NCI-H187 treated with DMSO at 0.1 percent for 48 hours (cell line): ENCODE data around the gene GAS2.

Source experiments
- DNase-seq: peaks from one replicate; lab custom pipeline; 2025; lab: John Stamatoyannopoulos, UW

The GAS2 gene

DNA sequence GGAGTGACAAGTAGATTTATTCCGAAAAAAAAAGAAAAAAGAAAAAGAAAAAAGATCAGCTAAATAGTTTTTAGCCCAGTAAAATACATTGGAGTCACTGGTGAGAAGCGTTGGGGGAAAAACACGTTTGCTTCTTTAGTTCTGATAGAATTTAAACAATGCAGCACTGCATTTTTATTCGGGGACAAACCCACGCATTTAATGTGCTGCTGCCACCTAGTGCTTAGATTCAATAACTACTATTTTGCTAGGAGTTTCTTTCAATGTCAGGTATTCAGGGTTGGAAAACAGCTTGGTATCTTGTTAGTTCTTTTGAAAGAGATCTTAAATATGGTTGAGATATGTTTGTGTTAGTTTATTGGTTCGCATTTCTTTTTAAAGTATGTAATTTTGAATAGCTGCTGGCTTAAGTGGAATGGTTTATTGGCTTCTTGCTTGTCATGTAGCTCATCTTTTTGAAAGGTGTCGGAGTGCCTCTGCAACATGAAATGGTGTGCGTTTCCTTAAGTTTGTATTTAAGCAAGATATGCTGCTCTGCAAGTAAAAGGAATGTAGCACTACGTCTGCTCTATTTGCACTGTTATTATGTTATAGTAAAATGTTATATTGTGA is 121.2 kb downstream of the GAS2 start:
- DNase-seq, result peak; percentile 51

DNA sequence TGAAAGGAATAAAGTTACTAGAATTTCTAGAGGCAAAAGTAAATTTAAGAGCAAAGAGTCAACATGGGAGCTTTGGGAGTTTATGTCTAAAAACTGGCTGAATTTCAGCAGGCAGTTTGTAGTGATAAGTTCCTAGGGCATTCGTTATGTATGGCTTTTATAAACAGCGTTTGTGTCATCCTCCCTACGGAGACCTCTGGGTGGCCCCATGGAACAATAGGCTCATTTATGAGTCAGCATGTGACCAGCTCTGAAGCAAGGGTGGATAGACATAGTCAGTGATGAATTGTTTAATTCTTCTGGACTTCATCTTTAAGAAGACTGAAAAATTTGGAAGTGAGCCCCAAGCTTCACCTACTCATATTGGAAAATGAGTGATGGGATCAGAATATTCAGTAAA is 126.1 kb downstream of the GAS2 start:
- DNase-seq, result no peak

DNA sequence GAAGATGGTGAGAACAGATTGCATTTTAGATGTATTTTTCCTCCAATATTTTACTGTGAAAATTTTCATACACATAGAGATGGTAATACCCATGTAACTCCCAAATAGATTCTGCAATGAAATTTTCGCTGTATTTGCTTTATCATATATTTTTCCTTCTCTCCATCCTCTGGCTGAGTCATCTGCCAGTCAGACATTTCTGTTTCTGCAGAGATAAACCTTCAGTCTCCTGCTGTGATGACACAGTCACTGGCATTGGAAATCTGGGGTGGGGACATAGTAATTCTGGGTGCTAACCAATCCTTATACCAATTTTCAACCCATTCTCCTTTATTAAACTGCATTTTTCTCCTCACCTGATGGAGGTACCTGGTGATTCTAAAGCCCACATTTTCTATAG is 129.5 kb downstream of the GAS2 start:
- no peak for DNase-seq

DNA sequence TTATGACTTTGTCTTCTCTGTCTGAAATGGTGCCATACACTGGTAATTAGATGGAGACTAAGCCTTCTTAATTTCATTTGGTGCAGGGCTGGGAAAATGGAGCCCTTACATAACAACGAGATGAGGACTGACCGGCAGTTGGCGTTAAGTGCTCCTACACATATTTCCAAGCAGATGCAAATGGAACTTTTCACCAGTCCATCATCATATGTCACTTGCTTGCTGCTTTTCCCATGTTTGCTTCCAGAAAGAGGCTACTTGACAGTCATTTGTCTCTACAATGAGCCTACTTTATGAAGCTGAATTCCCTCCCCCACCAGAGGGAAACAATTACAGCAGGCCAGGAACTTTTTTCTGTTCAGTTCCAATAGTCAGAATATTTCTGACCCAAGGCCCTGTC is 130.6 kb downstream of the GAS2 start:
- peak; percentile 93 for DNase-seq

DNA sequence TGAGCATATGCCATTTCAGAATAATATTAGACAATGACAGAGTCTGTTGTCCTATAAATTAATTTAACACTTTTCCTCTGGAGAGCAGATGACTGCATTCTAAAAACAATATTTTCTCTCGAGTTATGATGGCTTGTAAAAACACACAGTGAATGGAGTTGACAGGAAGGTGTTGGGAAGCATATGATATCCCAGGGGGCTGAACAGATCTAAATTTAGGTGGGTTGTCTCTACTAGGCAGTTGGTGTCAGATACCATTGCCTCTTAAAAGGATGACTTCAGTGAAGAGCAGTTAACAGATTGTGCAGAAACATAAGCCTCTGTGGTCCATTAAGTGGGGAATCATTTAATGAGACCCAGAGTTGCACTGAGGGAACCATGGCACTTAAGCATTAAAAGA is 132.5 kb downstream of the GAS2 start:
- DNase-seq, result peak; percentile 52

DNA sequence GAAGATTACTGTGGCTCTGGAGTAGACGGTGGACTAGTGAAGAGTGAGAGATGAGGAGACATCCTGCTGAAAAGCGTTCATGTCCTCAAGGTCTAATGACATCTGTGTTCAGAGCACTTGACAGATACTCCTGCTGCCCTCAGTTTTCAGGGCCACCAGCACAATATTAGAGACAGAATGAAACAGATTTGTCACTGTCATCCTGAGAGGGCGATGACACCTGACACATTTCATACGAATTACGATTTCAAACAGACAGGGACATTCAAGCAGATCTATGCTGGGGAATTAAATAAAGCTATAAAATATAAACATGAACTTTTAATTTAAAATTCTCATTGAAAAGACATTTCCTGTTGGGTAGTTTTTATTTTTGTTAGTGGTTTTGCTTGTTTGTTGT is 134.1 kb downstream of the GAS2 start:
- peak; percentile 85 for DNase-seq

DNA sequence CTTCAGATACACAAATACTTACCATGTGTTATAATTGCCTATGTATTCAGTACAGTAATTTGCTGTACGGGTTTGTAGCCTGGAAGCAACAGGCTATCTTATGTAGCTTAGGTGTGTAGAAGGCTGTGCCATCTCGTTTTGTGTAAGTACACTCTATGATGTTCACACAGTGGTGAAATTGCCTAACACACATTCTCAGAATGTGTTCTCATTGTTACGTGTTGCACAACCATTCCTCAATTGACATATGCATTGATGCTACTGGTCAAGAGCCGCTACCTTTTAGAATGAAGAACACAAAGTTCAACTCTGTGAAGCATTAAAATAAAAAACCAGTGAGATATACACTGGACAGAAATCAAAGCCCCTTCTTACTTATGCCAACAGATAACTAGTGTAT is 136.4 kb downstream of the GAS2 start:
- DNase-seq, result no peak

DNA sequence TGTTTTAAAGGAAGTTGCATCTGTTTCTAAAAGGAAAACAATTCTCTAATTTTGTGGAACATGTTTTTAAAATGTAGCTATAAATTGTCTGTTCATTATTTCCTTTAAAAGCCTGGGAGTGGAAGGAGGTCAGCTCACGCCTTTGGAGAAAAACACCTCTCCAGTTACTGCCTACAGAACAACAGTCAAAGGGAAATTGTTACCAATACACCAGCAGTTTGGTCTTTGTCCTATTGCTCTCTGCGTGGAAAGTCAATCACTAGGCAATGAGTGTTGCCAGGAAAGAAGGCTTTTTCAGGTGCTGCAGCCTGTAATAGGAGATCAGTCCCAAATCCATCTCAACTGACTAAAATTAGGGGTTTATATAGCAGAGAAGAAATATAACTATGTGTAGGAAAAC is 141.0 kb downstream of the GAS2 start:
- no peak for DNase-seq

DNA sequence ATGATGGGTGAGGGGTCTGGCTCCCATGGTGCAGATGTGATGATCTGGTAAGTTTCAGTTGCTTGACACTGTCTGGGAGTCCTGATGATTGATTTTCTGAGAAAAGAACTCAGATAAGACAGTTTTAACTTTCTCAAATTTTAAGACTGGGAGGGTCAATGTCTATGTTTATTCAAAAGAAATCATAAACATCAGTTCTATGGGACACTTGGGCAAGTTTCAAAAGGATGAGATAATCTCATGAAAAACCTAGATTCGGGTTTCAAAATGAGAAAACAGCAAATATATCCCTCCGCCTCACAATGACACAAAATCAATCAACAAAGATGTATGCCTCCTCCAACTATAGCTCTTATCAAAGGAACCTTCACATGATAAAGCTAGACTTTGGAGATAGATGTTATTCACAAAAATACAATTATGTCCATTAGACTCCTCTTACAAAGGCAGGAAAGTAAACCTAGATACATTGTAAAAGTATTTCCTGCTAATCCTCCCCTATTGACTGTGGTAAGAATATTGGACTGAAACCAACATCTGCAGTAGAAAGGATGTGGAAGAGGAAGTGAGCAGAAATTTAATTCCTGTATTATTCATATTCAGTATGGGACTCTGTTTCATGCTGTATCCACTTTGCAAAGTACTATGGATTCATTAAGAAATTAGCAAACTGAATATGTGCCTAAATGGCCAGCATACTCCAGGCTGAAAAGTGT is 141.6 kb downstream of the GAS2 start:
- DNase-seq, result no peak

DNA sequence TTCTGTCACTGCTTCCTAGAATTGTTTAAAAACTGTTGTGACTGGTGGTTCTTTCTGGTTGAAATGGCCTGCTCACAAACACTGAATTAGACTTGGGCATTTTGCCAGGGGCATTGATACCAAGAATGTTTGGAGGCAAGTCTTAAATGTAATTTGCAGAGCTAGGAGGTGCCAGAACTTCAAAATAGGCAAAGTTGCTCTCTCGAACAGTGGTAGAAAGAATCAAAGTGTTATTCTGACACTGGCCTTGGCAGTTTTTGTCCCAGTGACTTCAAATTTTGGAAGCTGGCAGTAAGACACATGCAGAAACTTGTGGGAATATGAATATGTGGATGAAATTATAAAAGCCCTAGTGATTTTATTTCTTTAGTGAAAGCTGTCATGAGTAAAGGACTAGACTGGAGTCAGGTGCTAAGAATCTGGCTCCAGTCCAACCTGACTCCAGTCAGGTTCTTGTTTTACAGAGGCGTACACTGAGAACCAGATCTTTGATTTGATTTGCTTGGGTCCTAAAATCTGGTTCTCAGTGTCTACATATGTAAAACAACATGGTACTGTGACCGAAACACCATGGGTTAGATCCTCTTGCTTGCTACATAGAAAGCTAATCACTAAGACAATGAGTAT is 142.3 kb downstream of the GAS2 start:
- DNase-seq, result no peak

DNA sequence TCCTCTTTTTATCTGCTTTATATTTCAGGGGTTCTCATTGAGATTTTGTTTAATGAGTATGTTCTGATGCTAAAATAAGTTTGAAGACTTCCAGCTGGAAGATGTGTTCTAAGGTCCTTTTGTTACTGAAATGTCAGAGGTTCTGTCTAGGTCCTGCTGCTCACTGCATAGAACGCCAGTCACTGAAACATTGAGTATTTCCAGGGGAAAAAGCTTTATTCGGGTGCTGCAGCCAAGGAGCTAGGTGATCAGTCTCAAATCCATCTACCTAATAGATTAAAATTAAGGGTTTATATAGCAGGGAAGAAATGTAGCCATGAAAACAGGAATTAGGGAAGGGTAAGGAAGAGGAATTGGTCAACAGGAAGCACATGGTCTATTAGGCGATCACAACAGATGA is 143.5 kb downstream of the GAS2 start:
- no peak for DNase-seq

DNA sequence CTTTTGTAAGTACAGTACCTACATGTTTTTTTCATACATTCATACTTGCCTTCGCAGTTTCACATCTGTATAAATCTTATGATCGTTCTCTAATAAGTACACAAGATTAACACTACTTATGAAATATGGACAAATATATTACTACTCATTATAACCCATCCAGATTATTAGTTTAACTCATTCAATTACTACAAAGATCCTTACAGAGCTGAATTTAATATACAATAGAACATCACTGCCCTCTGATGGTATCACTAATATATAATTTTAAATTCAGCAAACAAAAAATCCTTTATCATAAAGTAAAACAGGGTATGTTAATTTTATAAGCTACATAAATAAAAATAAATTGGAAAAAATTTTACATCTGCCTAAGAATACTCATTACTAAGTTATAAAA is 155.8 kb downstream of the GAS2 start:
- DNase-seq, result no peak

DNA sequence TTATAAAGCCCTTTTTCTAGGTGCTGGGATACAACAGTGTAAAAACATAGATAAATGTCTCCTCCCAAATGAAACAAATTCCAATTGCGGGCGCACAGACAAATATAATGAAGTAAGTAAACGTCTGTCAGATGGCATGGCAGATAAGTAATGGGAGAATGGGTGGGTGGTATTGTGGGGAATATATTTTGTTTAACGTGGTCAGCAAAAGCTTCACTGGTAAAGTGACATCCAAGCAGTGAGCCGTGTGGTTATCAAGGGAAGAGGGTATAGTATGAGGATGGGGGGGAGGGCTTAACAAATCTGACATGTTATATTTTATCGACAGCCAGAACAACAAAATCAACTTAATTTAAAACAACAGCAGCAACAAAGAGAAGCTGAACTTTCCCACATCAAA is 162.0 kb downstream of the GAS2 start:
- DNase-seq, result no peak

DNA sequence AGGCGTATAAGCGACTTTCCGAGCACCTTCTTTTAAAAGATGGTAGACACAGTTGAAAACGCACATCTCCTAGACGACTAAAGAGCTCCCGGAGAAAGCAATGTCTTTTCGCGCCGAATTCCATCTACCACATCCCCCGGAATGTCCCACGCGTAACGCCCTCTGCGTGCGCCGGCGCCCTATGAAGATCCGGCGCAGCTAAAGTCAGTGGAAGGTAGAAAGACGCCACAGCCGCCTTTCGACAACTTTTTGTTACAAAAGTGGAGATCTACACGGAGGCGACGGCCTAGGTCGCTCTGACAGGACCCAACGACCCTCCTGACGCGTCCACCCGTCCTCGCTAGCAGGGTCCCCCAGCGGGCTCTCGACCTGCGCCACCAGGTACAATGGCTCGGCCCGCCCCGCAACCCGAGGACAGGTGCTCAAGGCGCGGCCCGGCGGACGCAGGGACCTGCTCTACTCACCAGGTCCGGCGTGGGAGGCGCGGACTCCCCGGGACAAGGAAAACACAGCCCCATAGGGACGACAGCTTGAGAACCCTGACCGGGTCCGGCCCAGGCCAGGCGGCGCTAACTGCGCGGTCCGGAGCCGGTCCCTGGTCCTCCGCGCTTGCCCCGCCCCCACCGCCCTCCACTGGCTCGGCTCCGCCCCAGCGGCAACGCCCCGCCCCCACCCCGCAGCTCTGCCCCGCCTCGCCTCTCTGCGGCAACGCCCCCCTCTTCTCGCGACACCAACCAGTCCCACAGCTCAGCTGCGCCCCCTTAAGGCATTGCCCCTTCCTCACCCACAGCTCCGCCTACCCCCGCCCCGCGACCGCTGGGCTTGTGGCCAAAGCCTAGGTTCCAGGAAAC is 163.0 kb downstream of the GAS2 start, which contains the start of gene SVIP:
Gene SVIP (minus strand): TSS at position 571 of the 851 bp plus-strand sequence. CDS start 53 bp downstream, at position 518.
- DNase-seq, result peak; percentile 98

DNA sequence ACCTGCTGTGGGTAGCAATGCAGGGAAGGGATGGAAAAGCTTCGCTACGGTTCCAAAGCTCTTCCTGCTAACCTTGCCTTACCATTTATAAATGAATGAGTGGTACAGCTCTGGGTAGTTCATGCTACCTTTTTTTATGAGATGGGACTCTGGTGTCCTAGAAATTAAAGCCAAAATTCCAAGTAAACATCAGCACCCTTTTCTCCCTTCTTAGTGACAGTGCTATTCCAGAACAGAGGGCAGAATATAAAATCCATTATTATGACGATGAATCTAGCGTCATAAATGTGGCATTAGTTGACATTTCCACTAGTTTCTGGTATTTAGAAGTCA is 163.6 kb downstream of the GAS2 start:
- no peak for DNase-seq

DNA sequence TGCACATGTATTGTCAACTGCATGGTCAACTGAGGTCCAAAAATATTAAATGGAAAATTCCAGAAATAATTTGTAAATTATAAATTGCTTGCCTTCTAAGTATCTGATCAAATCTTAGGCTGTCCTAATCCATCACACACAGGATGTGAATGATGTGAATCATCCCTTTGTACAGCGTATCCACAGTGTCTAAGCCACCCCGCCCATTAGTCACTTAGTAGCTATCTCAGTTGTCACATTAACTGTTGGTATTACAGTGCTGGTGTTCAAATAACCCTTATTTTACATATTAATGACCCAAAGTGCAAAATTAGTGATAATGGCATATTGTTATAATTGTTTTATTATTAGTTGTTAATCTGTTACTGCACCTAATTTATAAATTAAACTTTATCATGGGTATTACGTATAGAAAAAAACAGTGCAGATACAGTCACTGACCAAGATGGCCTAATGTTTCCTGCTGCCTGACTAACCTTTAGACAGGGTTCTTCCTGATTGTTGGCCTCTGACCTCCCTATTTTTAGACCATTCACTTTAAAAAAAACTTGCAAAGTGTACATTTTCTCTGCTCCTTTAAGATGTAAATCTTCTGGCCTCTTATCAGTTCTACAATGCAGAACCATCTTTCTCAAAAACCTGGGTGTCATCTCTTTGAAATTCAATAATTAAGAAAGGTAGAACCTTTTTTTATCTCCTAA is 166.1 kb downstream of the GAS2 start:
- DNase-seq, result no peak

DNA sequence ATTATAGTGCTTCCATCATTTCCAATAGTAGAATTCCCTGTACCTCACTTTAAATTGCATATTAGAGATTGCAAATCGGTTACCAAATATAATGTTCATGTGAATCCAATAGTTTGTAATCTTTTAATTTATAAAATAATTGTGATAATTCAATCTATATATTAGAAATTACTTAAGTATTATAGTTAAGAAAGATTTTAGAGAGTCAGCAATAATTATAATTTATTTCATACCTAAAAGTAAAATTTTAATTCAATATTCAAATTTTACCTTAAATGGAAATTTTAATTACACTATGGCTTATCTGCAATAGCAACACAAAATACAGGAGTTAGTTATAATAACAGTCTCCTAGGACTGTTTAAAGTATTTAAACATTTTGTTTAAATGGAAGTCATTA is 180.3 kb downstream of the GAS2 start:
- DNase-seq, result no peak

DNA sequence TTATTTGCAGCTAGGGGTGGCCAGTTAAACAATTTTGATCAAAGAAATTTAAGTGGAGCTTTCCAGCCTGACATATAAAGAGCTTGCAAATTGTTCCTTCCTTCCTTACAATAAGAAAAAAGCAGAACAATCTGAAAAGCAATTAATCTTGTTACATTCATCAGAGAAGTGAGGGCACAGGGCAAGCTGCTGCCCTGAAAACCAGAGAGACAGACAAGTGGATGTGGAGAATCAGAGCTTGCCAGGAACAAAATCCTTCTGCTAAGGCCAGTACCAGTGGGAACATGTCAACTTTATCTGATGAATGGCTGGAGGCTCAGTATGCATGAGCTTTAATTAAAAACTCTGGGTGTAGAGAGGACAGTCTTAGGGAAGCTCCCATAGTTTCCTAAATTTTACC is 185.1 kb downstream of the GAS2 start:
- DNase-seq, result no peak

DNA sequence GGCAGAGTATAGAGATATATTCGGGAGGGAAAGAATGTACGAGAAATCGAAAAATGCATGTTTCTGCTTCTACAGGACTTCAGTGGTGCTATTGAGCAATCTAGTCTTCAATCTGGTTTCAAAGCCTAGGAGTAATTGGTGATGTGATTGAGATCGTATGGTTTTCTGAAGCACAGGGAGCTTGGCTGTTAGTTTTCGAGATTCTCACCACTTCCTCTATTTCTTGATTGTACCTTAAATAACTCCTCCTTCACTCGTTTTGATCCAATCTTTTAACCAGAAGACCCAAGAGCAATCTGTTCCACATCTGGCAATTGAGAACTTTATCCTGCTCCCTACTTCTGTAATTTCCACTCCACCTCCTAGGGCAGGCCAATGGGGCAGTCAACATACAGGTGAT is 193.3 kb downstream of the GAS2 start:
- DNase-seq, result no peak

DNA sequence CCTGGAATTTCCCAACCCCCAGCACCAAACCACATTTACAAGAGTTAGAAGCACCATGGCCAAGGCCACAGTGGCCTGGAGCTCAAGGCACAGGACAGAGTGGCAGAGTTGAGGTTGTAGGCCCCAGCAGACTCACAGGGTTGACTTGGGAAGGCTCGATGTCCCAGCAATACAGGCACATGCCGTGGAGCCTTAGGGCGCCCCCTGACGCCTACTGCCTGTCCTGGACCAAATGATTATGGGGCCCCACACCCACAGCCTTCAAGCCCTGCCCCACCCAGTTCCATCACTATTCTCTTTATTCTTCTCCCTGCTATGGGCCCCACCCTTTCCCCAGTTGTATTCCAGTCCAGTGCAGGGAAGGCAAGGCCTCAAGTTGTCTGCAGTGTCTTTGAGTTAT is 193.8 kb downstream of the GAS2 start, which contains the start of gene CCDC179:
Gene CCDC179 (minus strand): TSS at position 234 of the 400 bp plus-strand sequence. CDS start 53 bp downstream, at position 181.
- DNase-seq, result no peak
